ENCODE results near the gene STT3B. TPM values are rescaled to one million over a fixed set of nuclear protein-coding genes. Genes with fewer than 3 reads are reported as not detected.

Gene STT3B
- total RNA-seq, 1 experiment from 2014 or later = 202 TPM

- no peak for DNase-seq
- no peaks in the 10 kb centered on the region for H3K27me3 Mint-ChIP-seq (ENCODE audit: unreplicated experiment)
- H3K9me3 Mint-ChIP-seq (ENCODE audit: low read depth, unreplicated experiment) = no peaks in the 10 kb centered on the region
- BruUV-seq (replicated peaks) = no TSS peak
- no peak for TF ChIP-seq CTCF (IDR thresholded peaks at IDR 0.05; ENCODE audit: unreplicated experiment)
- H3K36me3 Mint-ChIP-seq (ENCODE audit: insufficient read depth, unreplicated experiment) = no peaks in the 10 kb centered on the region
- intact Hi-C loops (cut with micrococcal nuclease; ENCODE audit: unreplicated experiment) = no loop called here
- H3K4me3 Mint-ChIP-seq (ENCODE audit: low read depth, unreplicated experiment) = no peak overlapping the region
- H3K27ac Mint-ChIP-seq (ENCODE audit: unreplicated experiment) = no peak overlapping the region
- CTCF ChIA-PET = no interaction called here
- peaks cover 31% of the 10 kb centered on the region for H3K4me1 Mint-ChIP-seq (ENCODE audit: low read depth, unreplicated experiment)
Observed at GRCh38 chr3:31572236-31573004, 39.7 kb downstream of the STT3B start.

DNA sequence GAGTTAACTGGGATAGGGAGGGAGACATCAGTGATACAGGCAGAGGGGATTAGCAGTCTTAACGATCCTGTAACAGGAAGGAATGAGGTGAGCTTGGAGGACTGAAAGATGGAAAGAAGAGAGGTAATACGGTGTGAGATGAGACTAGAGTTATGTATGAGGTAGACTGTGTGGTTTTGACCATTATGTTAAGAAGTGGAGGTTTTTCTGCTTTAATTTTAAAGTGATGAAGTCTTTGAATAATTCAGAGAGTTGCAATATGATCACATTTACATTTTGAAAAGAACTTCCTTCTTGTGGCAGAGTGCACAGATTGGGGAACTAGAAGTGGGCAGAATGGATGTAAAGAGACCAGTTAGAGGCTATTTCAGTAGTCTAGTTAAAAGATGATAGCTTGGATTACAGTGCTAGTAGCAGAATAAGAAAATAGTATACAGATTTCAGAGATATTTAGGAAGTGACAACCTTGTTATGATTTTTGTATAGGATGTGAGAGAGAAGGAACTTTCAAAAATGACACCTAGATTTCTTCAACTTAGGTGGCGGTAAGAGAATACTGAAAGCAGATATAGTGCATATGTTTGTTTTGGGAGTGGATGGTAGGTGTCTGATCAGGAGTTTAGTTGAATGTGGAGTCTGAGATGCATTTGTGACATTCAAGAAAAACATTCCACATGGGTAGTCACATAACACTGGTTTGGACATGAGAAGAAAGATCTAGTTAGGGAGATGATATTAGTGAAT is 40.5 kb downstream of the STT3B start:
- intact Hi-C loops (cut with micrococcal nuclease; ENCODE audit: unreplicated experiment) = no loop called here
- BruUV-seq (replicated peaks) = no TSS peak
- H3K36me3 Mint-ChIP-seq (ENCODE audit: insufficient read depth, unreplicated experiment) = peaks cover 3% of the 10 kb centered on the region
- peaks cover 23% of the 10 kb centered on the region for H3K4me1 Mint-ChIP-seq (ENCODE audit: low read depth, unreplicated experiment)
- no peak for TF ChIP-seq CTCF (IDR thresholded peaks at IDR 0.05; ENCODE audit: unreplicated experiment)
- DNase-seq = no peak
- H3K4me3 Mint-ChIP-seq (ENCODE audit: low read depth, unreplicated experiment) = no peak overlapping the region
- CTCF ChIA-PET = no interaction called here
- no peak overlapping the region for H3K27ac Mint-ChIP-seq (ENCODE audit: unreplicated experiment)
- H3K27me3 Mint-ChIP-seq (ENCODE audit: unreplicated experiment) = no peaks in the 10 kb centered on the region
- no peaks in the 10 kb centered on the region for H3K9me3 Mint-ChIP-seq (ENCODE audit: low read depth, unreplicated experiment)

DNA sequence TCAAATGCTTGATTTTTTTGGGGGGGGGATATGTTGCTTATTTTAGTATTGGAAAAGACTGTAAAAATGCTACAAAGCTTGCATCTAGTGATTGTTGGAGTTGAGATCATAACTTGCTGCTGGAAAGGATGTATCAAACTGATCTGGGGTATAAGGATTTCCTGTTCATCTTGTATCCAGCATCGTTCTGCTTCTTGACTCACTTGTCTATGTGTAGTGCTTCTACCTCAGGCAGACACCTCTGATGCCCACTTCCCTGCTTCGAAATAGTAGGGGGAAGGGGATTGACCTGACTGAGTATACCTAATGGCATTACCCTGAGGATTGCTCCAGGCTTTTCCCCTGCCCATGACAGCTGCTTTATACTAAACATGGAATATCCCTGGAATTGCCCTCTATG is 42.7 kb downstream of the STT3B start:
- CTCF ChIA-PET = no interaction called here
- Mint-ChIP-seq H3K4me1 (ENCODE audit: low read depth, unreplicated experiment) (peaks cover 16% of the 10 kb centered on the region), H3K36me3 (ENCODE audit: insufficient read depth, unreplicated experiment) (peaks cover 12% of the 10 kb centered on the region), H3K4me3 (ENCODE audit: low read depth, unreplicated experiment) (no peak overlapping the region), H3K27ac (ENCODE audit: unreplicated experiment) (no peak overlapping the region), H3K27me3 (ENCODE audit: unreplicated experiment) (no peaks in the 10 kb centered on the region), H3K9me3 (ENCODE audit: low read depth, unreplicated experiment) (no peaks in the 10 kb centered on the region)
- BruUV-seq (replicated peaks) = no TSS peak
- no peak for DNase-seq
- intact Hi-C loops (cut with micrococcal nuclease; ENCODE audit: unreplicated experiment) = no loop called here
- no peak for TF ChIP-seq CTCF (IDR thresholded peaks at IDR 0.05; ENCODE audit: unreplicated experiment)

DNA sequence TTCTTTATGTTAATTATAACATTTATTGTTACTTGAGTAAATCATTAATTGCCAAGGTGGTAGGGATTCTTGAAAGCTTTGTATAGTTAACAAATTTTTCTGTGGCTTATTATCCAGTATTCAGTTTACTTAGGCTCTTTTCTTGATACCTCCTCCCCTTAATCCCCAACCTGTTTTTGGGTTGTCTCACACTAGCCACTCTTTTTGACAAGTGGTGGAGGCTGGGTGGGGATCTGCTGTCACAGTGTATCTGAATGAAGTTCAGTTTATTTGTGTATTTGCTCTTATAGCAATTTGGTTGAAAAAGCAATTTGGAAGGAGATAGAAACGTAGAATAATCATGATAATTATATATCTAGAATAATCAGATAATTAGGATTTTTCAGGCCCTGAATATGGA is 43.8 kb downstream of the STT3B start:
- Mint-ChIP-seq H3K36me3 (ENCODE audit: insufficient read depth, unreplicated experiment) (peaks cover 12% of the 10 kb centered on the region), H3K4me1 (ENCODE audit: low read depth, unreplicated experiment) (peaks cover 9% of the 10 kb centered on the region), H3K27ac (ENCODE audit: unreplicated experiment) (no peak overlapping the region), H3K27me3 (ENCODE audit: unreplicated experiment) (no peaks in the 10 kb centered on the region), H3K4me3 (ENCODE audit: low read depth, unreplicated experiment) (no peak overlapping the region), H3K9me3 (ENCODE audit: low read depth, unreplicated experiment) (no peaks in the 10 kb centered on the region)
- no peak for DNase-seq
- BruUV-seq (replicated peaks) = no TSS peak
- no peak for TF ChIP-seq CTCF (IDR thresholded peaks at IDR 0.05; ENCODE audit: unreplicated experiment)
- CTCF ChIA-PET = no interaction called here
- intact Hi-C loops (cut with micrococcal nuclease; ENCODE audit: unreplicated experiment) = no loop called here

Data from Calu3 (cell line).